ENCODE data around the gene ZG16B.

DNA sequence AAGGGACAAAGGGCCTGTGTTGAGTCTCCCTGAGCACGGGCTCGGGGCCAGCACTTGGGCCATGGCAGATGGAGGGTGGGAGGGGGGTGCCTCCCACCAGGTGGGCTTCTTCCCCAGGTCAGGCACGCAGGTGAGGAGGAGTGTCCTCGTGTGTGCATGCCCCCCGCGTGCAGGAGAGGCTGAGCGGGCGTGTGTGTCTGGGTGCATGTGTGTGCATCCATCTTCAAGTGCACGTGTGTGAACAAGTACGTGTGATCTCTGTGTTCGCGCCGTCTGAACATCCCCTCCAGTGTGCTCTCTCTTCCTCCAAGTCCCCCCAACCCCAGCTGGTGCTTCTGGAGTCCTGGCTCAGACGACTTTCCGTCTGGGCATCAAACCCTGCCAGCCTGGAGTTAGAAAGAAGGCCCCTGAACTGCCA is 2.7 kb upstream of the ZG16B start:
- TF ChIP-seq, protein P1, sequence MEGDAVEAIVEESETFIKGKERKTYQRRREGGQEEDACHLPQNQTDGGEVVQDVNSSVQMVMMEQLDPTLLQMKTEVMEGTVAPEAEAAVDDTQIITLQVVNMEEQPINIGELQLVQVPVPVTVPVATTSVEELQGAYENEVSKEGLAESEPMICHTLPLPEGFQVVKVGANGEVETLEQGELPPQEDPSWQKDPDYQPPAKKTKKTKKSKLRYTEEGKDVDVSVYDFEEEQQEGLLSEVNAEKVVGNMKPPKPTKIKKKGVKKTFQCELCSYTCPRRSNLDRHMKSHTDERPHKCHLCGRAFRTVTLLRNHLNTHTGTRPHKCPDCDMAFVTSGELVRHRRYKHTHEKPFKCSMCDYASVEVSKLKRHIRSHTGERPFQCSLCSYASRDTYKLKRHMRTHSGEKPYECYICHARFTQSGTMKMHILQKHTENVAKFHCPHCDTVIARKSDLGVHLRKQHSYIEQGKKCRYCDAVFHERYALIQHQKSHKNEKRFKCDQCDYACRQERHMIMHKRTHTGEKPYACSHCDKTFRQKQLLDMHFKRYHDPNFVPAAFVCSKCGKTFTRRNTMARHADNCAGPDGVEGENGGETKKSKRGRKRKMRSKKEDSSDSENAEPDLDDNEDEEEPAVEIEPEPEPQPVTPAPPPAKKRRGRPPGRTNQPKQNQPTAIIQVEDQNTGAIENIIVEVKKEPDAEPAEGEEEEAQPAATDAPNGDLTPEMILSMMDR (conservative IDR thresholded peaks at IDR 0.05; ENCODE audit: low read depth, low read length) = no peak
- TF ChIP-seq EZH2phosphoT487 (IDR thresholded peaks at IDR 0.05; ENCODE audit: borderline replicate concordance, low read length) (no peak), EZH2 (IDR thresholded peaks at IDR 0.05; ENCODE audit: low read length, unreplicated experiment) (no peak)

All from PC-3 (cell line).